H9 (cell line): ENCODE data around the gene NDRG2. TPM values are rescaled to one million over a fixed set of nuclear protein-coding genes. Genes with fewer than 3 reads are reported as not detected.
A peak's percentile ranks its signal among the peaks of the same experiment; 100 is the strongest.

Source experiments
- DNase-seq: peaks from one replicate; pipeline ENCODE4 v3.0.0-alpha.2; 2017
- H2AFZ ChIP-seq: one replicate; pipeline ENCODE4 v1.6.1; 2013; ENCODE audit warnings: mild to moderate bottlenecking, low read length, control low read depth, moderate library complexity
- H2AK5ac ChIP-seq: 2 replicates; pipeline ENCODE4 v1.6.1; 2013; ENCODE audit warnings: low read length, control low read depth, mixed read lengths; ENCODE audit not compliant: insufficient read length
- H2BK120ac ChIP-seq: one replicate; pipeline ENCODE4 v1.6.1; 2013; ENCODE audit warnings: low read depth, mild to moderate bottlenecking, low read length, control low read depth, inconsistent platforms; ENCODE audit not compliant: poor library complexity, severe bottlenecking
- H2BK12ac ChIP-seq: 2 replicates; pipeline ENCODE4 v1.6.1; 2013; ENCODE audit warnings: low read length, control low read depth, mixed read lengths, low read depth; ENCODE audit not compliant: insufficient read length
- H2BK15ac ChIP-seq: 2 replicates; pipeline ENCODE4 v1.6.1; 2013; ENCODE audit warnings: low read depth, low read length, control low read depth
- H2BK20ac ChIP-seq: one replicate; pipeline ENCODE4 v1.6.1; 2013; ENCODE audit warnings: low read depth, mild to moderate bottlenecking, low read length, control low read depth, inconsistent platforms; ENCODE audit not compliant: poor library complexity, severe bottlenecking
- H2BK5ac ChIP-seq: 2 replicates; pipeline ENCODE4 v1.6.1; 2013; ENCODE audit warnings: low read length, control low read depth, mixed read lengths; ENCODE audit not compliant: insufficient read length
- H3K14ac ChIP-seq: 2 replicates; pipeline ENCODE4 v1.6.1; 2013; ENCODE audit warnings: low read length, control low read depth; ENCODE audit not compliant: insufficient read depth
- H3K18ac ChIP-seq: 2 replicates; pipeline ENCODE4 v1.6.1; 2013; ENCODE audit warnings: low read depth, mild to moderate bottlenecking, mixed read lengths, low read length, control low read depth; ENCODE audit not compliant: insufficient read length
- H3K23ac ChIP-seq: 2 replicates; pipeline ENCODE4 v1.6.1; 2013; ENCODE audit warnings: low read length, control low read depth, mixed read lengths, low read depth; ENCODE audit not compliant: insufficient read length
- H3K23me2 ChIP-seq: 2 replicates; pipeline ENCODE4 v1.6.1; 2013; ENCODE audit warnings: low read depth, mild to moderate bottlenecking, mixed read lengths, low read length, control low read depth; ENCODE audit not compliant: insufficient read length, poor library complexity, severe bottlenecking
- H3K27ac ChIP-seq: 2 replicates; pipeline ENCODE4 v1.5.1; 2013; ENCODE audit warnings: low read length, control low read depth, mixed read lengths, low read depth; ENCODE audit not compliant: insufficient read length
- H3K27me3 ChIP-seq: 2 replicates; pipeline ENCODE4 v1.6.1; 2013; ENCODE audit warnings: low read length, control low read depth, inconsistent platforms; ENCODE audit not compliant: insufficient read depth
- H3K4ac ChIP-seq: 2 replicates; pipeline ENCODE4 v1.6.1; 2013; ENCODE audit warnings: low read depth, mild to moderate bottlenecking, control low read depth, inconsistent platforms, low read length, moderate library complexity
- H3K4me1 ChIP-seq: 2 replicates; pipeline ENCODE4 v1.6.1; 2013; ENCODE audit warnings: low read length, control low read depth, inconsistent platforms; ENCODE audit not compliant: insufficient read depth
- H3K4me2 ChIP-seq: 2 replicates; pipeline ENCODE4 v1.6.1; 2013; ENCODE audit warnings: low read length, control low read depth, mixed read lengths; ENCODE audit not compliant: insufficient read length, insufficient read depth
- H3K56ac ChIP-seq: 2 replicates; pipeline ENCODE4 v1.6.1; 2013; ENCODE audit warnings: low read depth, mild to moderate bottlenecking, mixed read lengths, low read length, control low read depth; ENCODE audit not compliant: insufficient read length
- H3K79me1 ChIP-seq: 2 replicates; pipeline ENCODE4 v1.6.1; 2013; ENCODE audit warnings: low read depth, mild to moderate bottlenecking, moderate library complexity, low read length, control low read depth, inconsistent platforms; ENCODE audit not compliant: insufficient read depth, poor library complexity, severe bottlenecking
- H3K79me2 ChIP-seq: 2 replicates; pipeline ENCODE4 v1.6.1; 2013; ENCODE audit warnings: low read length, control low read depth, inconsistent platforms; ENCODE audit not compliant: insufficient read depth
- H3K9ac ChIP-seq: 2 replicates; pipeline ENCODE4 v1.6.1; 2013; ENCODE audit warnings: low read length, control low read depth, mixed read lengths; ENCODE audit not compliant: insufficient read length; ENCODE audit errors: extremely low read depth
- H3K9me3 ChIP-seq: one replicate; pipeline ENCODE4 v1.6.1; 2013; ENCODE audit warnings: low read depth, low read length, inconsistent platforms; ENCODE audit not compliant: control insufficient read depth
- H3T11ph ChIP-seq: one replicate; pipeline ENCODE4 v1.6.1; 2013; ENCODE audit warnings: mild to moderate bottlenecking, low read length, control low read depth, inconsistent platforms
- H4K20me1 ChIP-seq: one replicate; pipeline ENCODE4 v1.6.1; 2013; ENCODE audit not compliant: control insufficient read depth, insufficient read length, insufficient read depth
- H4K5ac ChIP-seq: 2 replicates; pipeline ENCODE4 v1.6.1; 2013; ENCODE audit warnings: low read depth, mild to moderate bottlenecking, mixed read lengths, low read length, control low read depth; ENCODE audit not compliant: insufficient read length
- H4K8ac ChIP-seq: replicated peaks from 2 replicates; pipeline ENCODE4 v1.6.1; 2013; ENCODE audit warnings: low read length, control low read depth, mixed read lengths, low read depth; ENCODE audit not compliant: insufficient read length
- H4K91ac ChIP-seq: 2 replicates; pipeline ENCODE4 v1.6.1; 2013; ENCODE audit warnings: low read depth, mild to moderate bottlenecking, moderate library complexity, mixed read lengths, low read length, control low read depth; ENCODE audit not compliant: insufficient read length
- H3K27ac Mint-ChIP-seq, 3 experiments: 2 replicates in 2 of 3; 3 replicates in 1 of 3; pipeline ENCODE4 v1.8.0; 2020 to 2021; ENCODE audit warnings: mixed read lengths in 3 of 3, mild to moderate bottlenecking in 1 of 3, moderate library complexity in 1 of 3
- H3K27me3 Mint-ChIP-seq: 2 replicates; pipeline ENCODE4 v1.8.0; 2021; ENCODE audit warnings: low read depth, mild to moderate bottlenecking, moderate library complexity, mixed read lengths
- H3K36me3 Mint-ChIP-seq, 3 experiments: 2 replicates in 2 of 3; 3 replicates in 1 of 3; pipeline ENCODE4 v1.8.0; 2020 to 2021; ENCODE audit warnings: low read depth in 3 of 3, mixed read lengths in 3 of 3; ENCODE audit not compliant: insufficient read depth in 1 of 3
- H3K4me1 Mint-ChIP-seq, 2 experiments: 2 replicates each; pipeline ENCODE4 v1.8.0; 2020; ENCODE audit warnings: mixed read lengths in 2 of 2
- H3K4me3 Mint-ChIP-seq, 2 experiments: 2 replicates in 1 of 2; 3 replicates in 1 of 2; pipeline ENCODE4 v1.8.0; 2020 to 2021; ENCODE audit warnings: mild to moderate bottlenecking in 2 of 2, mixed read lengths in 2 of 2, moderate library complexity in 1 of 2
- H3K9me3 Mint-ChIP-seq, 2 experiments: 2 replicates in 1 of 2; 3 replicates in 1 of 2; pipeline ENCODE4 v1.8.0; 2020; ENCODE audit warnings: mild to moderate bottlenecking in 2 of 2, mixed read lengths in 2 of 2, moderate library complexity in 1 of 2
- WGBS: extraction: QIAGEN DNeasy Blood & Tissue Kit; methylation state at CpG from one replicate; pipeline ENCODE4 v1.1.7; 2013; ENCODE audit warnings: missing lambda C conversion rate, low lambda C conversion rate, mixed read lengths; ENCODE audit not compliant: insufficient read length; ENCODE audit errors: extremely low coverage; 5-methylcytosine and 5-hydroxymethylcytosine counted together
- total RNA-seq: library from RNA; stranded (reverse); gene quantifications from 2 replicates; pipeline ENCODE4 v1.2.1, GENCODE V29; 2021
- TF ChIP-seq, protein P1 (sequence below): fragments of 200-600 bp; sonication (generic); conservative IDR thresholded peaks from 3 replicates; pipeline ENCODE4 v1.8.0; 2021; ENCODE audit warnings: antibody characterized with exemption, mild to moderate bottlenecking

Gene NDRG2
- total RNA-seq, 1 experiment from 2014 or later = 20.6 TPM

DNA sequence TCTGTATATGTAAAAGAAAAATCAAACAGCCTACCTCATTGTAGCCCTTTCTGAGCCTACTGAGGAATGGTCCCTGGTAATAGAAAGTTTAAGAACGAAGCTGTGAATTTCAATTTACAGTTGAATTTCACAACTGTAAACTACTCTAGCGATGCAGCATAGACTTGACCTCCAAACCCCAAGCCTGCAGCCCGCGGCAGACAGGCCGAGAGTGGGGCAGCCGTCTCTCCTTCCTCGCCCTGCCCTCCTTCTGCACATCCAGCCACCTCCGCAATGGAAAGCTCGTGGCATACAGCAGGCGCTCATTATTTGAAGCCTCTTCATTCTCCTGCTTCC lies 54.2 kb downstream of the NDRG2 start:
- H4K20me1 ChIP-seq = no peaks in the 10 kb centered on the region

More for the DNA sequence above, 54.2 kb downstream of the NDRG2 start:
- Histone ChIP-seq H3K27ac (no peak overlapping the region), H3K79me1 (no peaks in the 10 kb centered on the region), H3K18ac (no peak overlapping the region), H3K4me1 (no peaks in the 10 kb centered on the region), H2BK5ac (no peak overlapping the region), H4K8ac (no peak overlapping the region), H3K23me2 (peaks cover 6% of the 10 kb centered on the region), H3K23ac (no peak overlapping the region), H2BK20ac (no peak overlapping the region), H2AK5ac (no peak overlapping the region), H2BK15ac (no peak overlapping the region), H3T11ph (no peak overlapping the region), H3K14ac (no peak overlapping the region), H3K9me3 (no peaks in the 10 kb centered on the region), H3K79me2 (no peaks in the 10 kb centered on the region), H3K4ac (no peak overlapping the region), H3K9ac (no peak overlapping the region), H3K4me2 (peak overlapping the region; percentile 75), H2BK12ac (no peak overlapping the region), H2AFZ (no peak overlapping the region), H2BK120ac (no peak overlapping the region), H3K27me3 (no peaks in the 10 kb centered on the region), H4K5ac (no peak overlapping the region), H3K56ac (no peak overlapping the region), H4K91ac (no peak overlapping the region)
- Mint-ChIP-seq H3K4me3 (peak overlapping the region; percentile 91 to 94), H3K4me1 (peaks cover 8 to 12% of the 10 kb centered on the region in 2 experiments), H3K36me3 (no peaks in the 10 kb centered on the region), H3K9me3 (no peaks in the 10 kb centered on the region), H3K27ac (no peak overlapping the region; a peak in 1 of 7 replicates), H3K27me3 (peaks cover 31% of the 10 kb centered on the region)
- TF ChIP-seq, protein P1, sequence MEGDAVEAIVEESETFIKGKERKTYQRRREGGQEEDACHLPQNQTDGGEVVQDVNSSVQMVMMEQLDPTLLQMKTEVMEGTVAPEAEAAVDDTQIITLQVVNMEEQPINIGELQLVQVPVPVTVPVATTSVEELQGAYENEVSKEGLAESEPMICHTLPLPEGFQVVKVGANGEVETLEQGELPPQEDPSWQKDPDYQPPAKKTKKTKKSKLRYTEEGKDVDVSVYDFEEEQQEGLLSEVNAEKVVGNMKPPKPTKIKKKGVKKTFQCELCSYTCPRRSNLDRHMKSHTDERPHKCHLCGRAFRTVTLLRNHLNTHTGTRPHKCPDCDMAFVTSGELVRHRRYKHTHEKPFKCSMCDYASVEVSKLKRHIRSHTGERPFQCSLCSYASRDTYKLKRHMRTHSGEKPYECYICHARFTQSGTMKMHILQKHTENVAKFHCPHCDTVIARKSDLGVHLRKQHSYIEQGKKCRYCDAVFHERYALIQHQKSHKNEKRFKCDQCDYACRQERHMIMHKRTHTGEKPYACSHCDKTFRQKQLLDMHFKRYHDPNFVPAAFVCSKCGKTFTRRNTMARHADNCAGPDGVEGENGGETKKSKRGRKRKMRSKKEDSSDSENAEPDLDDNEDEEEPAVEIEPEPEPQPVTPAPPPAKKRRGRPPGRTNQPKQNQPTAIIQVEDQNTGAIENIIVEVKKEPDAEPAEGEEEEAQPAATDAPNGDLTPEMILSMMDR = no peak
- no CpG with 5 or more reads among the region's 10 CpGs for WGBS
- DNase-seq = no peak
